Measurements from ENCODE around the gene CDKAL1. TPM values are rescaled to one million over a fixed set of nuclear protein-coding genes. Genes with fewer than 3 reads are reported as not detected.

CDKAL1 gene
- total and polyA plus RNA-seq, 2 of the 8 experiments (the other 6 are each of a cell fraction or from before 2014, with no cell fraction given), result 8.4 to 24.6 TPM

- TF ChIP-seq CHD7 (IDR thresholded peaks at IDR 0.05; ENCODE audit: insufficient replicate concordance, low read length), result no peak
- TF ChIP-seq BACH1 (IDR thresholded peaks at IDR 0.05; ENCODE audit: low read length), result no peak
- TF ChIP-seq E2F6 (IDR thresholded peaks at IDR 0.05), result no peak
- TF ChIP-seq TBP (IDR thresholded peaks at IDR 0.05; ENCODE audit: low read depth, low read length), result no peak
- TF ChIP-seq EP300 (IDR thresholded peaks at IDR 0.05; ENCODE audit: borderline replicate concordance in 1 of 2, low read depth in 2 of 2, low read length in 2 of 2), result no peak
- no peak for TF ChIP-seq NRF1 (IDR thresholded peaks at IDR 0.05; ENCODE audit: low read depth, low read length)
- TF ChIP-seq CBX8 (IDR thresholded peaks at IDR 0.05; ENCODE audit: borderline replicate concordance, low read depth, low read length), result no peak
- TF ChIP-seq JUND (IDR thresholded peaks at IDR 0.05; ENCODE audit: low read length), result no peak
- TF ChIP-seq GTF2F1 (IDR thresholded peaks at IDR 0.05; ENCODE audit: borderline replicate concordance, low read depth, low read length), result no peak
- no peak for TF ChIP-seq SP4 (IDR thresholded peaks at IDR 0.05; ENCODE audit: low read length)
- TF ChIP-seq ZNF274 (IDR thresholded peaks at IDR 0.05; ENCODE audit: borderline replicate concordance, extremely low read depth, low read length), result no peak
- TF ChIP-seq SP1 (IDR thresholded peaks at IDR 0.05; ENCODE audit: low read depth, low read length), result no peak
Observed at GRCh38 chr6:21061892-21062291, 527.6 kb downstream of the CDKAL1 start (continued).

Measured in H1 (cell line).